ENCODE measurements around the gene SIKE1. TPM values are rescaled to one million over a fixed set of nuclear protein-coding genes. Genes with fewer than 3 reads are reported as not detected.

SIKE1 gene
- total RNA-seq: 22.8 and 37.7 TPM in 2 replicates

GRCh38 chr1:114780344-114781226 lies at the start of gene SIKE1:
TSS of gene SIKE1 (minus strand) at chr1:114780685. CDS start at chr1:114780607, 78 bp downstream.

GRCh38 chr1:114757455-114758255 lies 22.8 kb downstream of the SIKE1 start, which contains the start of gene CSDE1:
TSS of gene CSDE1 (minus strand) at chr1:114757984. CDS start at chr1:114739890, 18,094 bp downstream.

Other genes with a start within 250 kb of the SIKE1 start
- gene BCAS2, start 199.1 kb downstream of the SIKE1 start, total RNA-seq: 39.5 and 47.5 TPM in 2 replicates
- gene DENND2C, start 110.6 kb downstream of the SIKE1 start, total RNA-seq: 0.58 and 0.89 TPM in 2 replicates
- gene AMPD1, start 85.1 kb downstream of the SIKE1 start, total RNA-seq: not detected in 2 replicates
- 59.1 and 68.9 TPM in 2 replicates for gene NRAS, start 63.9 kb downstream of the SIKE1 start, total RNA-seq
- 412 and 791 TPM in 2 replicates for gene CSDE1, start 22.7 kb downstream of the SIKE1 start, total RNA-seq
- gene SYCP1, start 74.2 kb upstream of the SIKE1 start, total RNA-seq: not detected in 2 replicates
- not detected in 2 replicates for gene TSHB, start 249.1 kb upstream of the SIKE1 start, total RNA-seq